ENCODE data around the gene GLMP.

Gene GLMP

GRCh38 chr1:156284757-156285156, 10.7 kb downstream of the GLMP start:
- DNase-seq = no peak

- peak; percentile 29 for DNase-seq
These were observed 11.4 kb downstream of the GLMP start, which contains the start of gene TMEM79 for GRCh38 chr1:156284112-156284511. Gene TMEM79, plus strand, starts transcription at chr1:156284325. Its CDS starts 902 bp downstream, at chr1:156285227.

- DNase-seq = no peak
These were observed 12.0 kb downstream of the GLMP start for GRCh38 chr1:156283521-156283920.

GRCh38 chr1:156282479-156283222, 12.8 kb downstream of the GLMP start, which contains the start of gene SMG5:
Gene SMG5, minus strand, starts transcription at chr1:156282825. Its CDS starts 145 bp downstream, at chr1:156282680.
- peak; percentile 98 for DNase-seq

- DNase-seq = peak; percentile 71
These were observed 13.6 kb downstream of the GLMP start for GRCh38 chr1:156281693-156282478.

GRCh38 chr1:156281281-156281680, 14.2 kb downstream of the GLMP start:
- no peak for DNase-seq

GRCh38 chr1:156279837-156280236, 15.6 kb downstream of the GLMP start:
- DNase-seq = no peak

- DNase-seq = no peak
These were observed 18.5 kb downstream of the GLMP start for GRCh38 chr1:156276966-156277381.

- DNase-seq = no peak
These were observed 18.9 kb downstream of the GLMP start for GRCh38 chr1:156276532-156276931.

- no peak for DNase-seq
These were observed 25.2 kb downstream of the GLMP start for GRCh38 chr1:156270314-156270713.

GRCh38 chr1:156268336-156268735, 27.1 kb downstream of the GLMP start:
- no peak for DNase-seq

GRCh38 chr1:156266051-156266450, 29.4 kb downstream of the GLMP start:
- no peak for DNase-seq

GRCh38 chr1:156263288-156263655, 32.2 kb downstream of the GLMP start:
- DNase-seq = no peak

- DNase-seq = no peak
These were observed 32.8 kb downstream of the GLMP start for GRCh38 chr1:156262461-156263287.

GRCh38 chr1:156260896-156261295, 34.6 kb downstream of the GLMP start:
- no peak for DNase-seq

GRCh38 chr1:156259805-156260204, 35.7 kb downstream of the GLMP start:
- DNase-seq = no peak

GRCh38 chr1:156258859-156259258, 36.6 kb downstream of the GLMP start:
- DNase-seq = no peak

GRCh38 chr1:156257711-156258110, 37.8 kb downstream of the GLMP start:
- DNase-seq = no peak

- no peak for DNase-seq
These were observed 41.8 kb downstream of the GLMP start for GRCh38 chr1:156253634-156254033.

- no peak for DNase-seq
These were observed 44.0 kb downstream of the GLMP start for GRCh38 chr1:156251527-156251926.

- no peak for DNase-seq
These were observed 45.9 kb downstream of the GLMP start for GRCh38 chr1:156249593-156249992.

GRCh38 chr1:156248323-156248683, 47.2 kb downstream of the GLMP start:
- no peak for DNase-seq
